ENCODE measurements around the gene CARD19. TPM values are rescaled to one million over a fixed set of nuclear protein-coding genes. Genes with fewer than 3 reads are reported as not detected.

The CARD19 gene
- polyA plus RNA-seq, 10 donors: 22.9 to 38.0 (median 28.0) TPM

GRCh38 chr9:93061260-93061751 is 34.7 kb upstream of the CARD19 start:
- no peak for DNase-seq

- peak in 1 of 3 donors; percentile 54 for DNase-seq
These were observed 33.9 kb upstream of the CARD19 start for GRCh38 chr9:93061791-93062763.

DNA sequence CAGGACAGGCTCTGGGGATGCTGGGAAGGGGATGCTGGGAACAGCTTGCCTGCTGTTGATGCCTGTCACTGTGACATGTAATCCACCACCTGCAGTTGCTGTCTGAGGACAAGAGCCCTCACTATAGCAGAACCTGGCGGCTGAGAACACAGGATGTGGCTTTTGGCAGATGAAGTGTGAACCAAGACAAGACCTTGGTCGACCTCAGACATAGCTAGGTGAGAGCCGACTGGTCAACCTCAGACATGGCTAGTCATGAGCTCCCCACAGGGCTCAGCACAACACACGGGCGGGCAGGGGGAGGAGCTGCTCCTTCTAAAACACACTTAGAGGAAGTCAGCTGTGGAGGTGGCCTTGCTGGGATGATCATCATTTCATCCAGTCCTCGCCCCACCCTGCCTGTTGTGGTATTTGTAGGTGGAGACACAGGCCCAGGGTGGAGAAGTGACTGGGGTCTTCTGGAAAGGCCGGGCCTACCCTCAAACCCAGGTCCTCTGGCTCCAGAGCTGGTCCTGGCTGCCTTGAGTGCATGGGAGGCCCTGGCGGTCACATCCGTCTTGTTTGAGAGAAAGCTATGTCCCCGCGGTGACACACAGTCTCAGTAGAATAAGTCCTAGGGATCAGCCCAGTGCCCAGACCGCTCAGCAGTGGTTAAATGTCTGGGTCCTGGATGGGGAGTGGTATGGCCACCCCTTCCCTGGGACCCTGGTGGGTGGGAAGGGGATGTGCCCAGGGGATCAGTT is 31.5 kb upstream of the CARD19 start:
- peak in 1 of 3 donors; percentile 22 for DNase-seq

DNA sequence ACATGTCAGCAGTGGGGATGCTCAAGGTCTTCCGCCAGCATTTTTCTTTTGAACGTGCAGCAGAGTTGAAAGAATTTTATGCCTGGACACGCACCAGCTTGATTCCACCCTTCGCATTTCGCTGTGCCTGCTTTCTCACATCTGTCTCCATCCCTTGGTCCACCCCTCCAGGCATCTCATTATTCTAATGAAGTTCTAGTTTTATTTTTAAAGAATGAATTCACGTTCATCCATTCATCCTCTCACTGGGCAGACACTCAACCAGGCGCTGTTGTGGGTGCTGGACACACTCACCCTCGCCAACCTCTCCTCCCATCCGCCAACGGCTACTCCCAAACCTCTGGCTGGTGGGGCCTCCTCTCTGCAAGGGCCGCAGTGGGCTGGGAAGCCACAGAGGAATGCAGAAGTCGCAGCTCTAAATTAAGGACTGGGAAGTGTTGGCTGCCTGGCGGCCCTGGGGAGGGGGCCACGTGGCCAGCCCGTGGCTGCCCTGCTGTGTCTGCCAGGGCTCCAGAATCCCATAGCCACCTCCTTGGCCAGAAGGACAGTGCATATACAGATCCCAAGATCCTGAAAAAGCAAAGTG is 30.8 kb upstream of the CARD19 start:
- peak in 1 of 3 donors; percentile 28 for DNase-seq

DNA sequence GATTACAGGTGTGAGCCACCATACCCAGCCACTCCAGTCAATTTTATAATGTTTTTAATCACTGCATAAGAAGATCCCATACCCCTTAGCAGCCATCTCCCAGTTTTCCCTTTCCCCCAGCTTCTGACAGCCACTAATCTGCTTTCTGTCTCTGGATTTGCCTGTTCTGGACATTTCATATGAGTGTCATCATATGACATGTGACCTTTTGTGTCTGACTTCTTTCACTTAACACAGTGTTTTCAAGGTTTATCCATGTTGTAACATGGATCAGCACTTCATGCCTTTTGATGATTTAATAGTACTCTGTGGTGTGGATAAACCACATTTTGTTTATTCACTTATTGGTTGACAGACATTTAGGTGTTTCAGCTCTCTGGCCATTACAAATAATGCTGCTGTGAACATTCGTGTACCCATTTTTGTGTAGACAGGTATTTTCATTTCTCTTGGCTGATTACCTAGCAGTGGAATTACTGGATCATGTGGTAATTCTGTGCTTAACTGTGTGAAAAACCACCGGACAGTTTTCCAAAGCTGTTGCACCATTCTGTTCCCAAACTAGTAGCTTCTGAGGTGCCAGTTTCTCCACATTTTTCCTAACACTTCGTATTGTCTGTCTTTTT is 28.9 kb upstream of the CARD19 start:
- DNase-seq: no peak

- DNase-seq: no peak
These were observed 27.1 kb upstream of the CARD19 start for GRCh38 chr9:93068956-93069355.

DNA sequence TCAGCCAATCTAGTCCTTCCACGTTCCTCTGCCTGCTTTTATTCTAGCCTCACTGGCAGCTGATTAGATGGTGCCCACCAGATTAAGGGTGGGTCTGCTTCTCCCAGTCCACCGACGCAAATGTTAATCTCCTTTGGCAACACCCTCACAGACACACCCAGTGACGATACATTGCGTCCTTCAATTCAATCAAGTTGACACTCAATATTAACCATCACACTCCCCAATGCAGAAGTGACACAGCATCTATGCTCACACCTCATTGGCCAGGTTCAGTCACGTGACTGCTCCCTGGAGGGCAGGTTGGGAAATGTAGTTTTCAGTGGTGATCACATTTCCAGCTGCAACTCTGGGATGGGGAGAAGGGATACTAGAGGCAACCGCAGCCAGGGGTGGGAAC is 24.6 kb upstream of the CARD19 start:
- peak in 1 of 3 donors; percentile 37 for DNase-seq

- DNase-seq: peak in 1 of 3 donors; percentile 63
These were observed 23.6 kb upstream of the CARD19 start for GRCh38 chr9:93072383-93072795.

DNA sequence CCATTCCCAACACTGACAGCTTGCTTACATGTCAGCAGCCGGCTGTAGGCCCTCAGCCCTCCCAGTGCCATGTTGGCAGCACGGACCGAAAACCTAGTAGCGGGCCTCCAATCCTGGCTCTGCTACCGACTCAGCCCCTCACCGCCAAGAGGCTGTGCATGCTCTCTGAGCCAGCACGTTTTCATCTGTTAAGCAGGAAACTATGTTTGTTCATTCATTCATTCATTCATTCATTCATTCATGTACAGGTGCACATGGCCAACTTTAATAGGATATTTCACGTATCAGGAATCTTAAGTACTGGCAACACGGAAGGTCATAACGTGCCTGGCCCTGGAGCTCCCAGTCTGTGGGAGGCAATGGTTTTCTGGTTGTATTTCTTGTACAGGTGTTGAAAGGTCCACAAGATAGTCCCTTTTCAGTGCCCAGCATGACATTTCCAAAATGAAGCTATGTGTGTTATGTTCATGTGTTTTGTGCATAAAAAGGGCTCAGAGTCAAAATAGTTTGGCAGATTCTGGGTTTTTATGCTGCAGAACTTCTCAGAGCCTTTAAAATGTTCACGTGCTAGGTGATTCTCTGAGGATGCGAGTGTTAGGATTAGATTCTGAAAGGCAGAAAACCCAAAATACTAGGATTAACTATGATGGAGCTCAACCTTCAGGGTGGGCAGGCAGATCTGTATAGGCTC is 19.8 kb upstream of the CARD19 start:
- DNase-seq: no peak

DNA sequence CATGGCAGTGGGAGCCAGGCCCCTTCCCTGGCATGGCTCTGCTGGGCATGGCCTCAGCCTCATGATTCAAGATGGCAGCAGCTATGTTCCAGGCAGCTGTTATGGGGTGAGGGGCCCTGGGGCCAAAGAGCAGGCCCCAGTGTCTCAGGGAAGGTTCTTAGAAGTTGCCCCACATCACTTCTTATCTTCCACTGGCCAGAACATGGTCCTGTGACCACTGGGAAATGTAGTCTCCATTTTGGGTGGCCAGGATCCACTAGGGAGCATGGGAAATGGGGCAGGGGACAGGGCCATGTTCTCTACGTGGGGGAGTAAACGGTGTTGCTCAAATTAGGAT is 19.3 kb upstream of the CARD19 start:
- DNase-seq: no peak

GRCh38 chr9:93077367-93077766 is 18.6 kb upstream of the CARD19 start:
- no peak for DNase-seq

DNA sequence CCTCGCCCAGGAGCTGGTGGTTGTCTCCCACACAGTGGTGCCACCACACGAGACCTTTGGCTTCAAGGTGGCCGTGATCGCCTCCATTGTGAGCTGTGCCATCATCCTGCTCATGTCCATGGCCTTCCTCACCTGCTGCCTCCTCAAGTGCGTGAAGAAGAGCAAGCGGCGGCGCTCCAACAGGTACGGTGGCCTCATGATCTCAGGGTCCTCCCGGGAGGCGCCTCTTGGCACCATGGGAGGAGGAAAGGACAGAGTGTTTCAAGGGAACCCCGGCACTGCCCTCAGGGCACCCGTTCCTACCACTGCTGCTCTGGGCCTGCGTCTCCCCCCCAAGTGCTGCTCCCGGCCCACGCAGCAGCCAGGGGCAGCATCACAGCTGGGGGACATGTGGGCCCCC is 18.2 kb upstream of the CARD19 start:
- DNase-seq: no peak

DNA sequence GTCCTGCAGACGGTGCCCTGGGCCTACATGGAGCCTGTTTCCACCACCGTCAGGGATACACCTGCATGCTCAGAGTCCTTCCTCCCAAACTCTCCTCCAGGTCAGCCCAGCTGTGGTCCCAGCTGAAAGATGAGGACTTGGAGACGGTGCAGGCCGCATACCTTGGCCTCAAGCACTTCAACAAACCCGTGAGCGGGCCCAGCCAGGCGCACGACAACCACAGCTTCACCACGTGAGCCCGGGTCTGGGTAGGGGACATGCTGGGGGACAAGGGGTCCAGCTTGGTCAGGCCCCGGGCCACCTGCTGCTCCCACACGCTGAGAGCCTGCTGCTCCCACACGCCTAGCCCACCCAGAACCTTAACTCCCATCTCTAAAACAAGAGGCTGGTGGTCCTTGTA is 16.6 kb upstream of the CARD19 start:
- DNase-seq: no peak

DNA sequence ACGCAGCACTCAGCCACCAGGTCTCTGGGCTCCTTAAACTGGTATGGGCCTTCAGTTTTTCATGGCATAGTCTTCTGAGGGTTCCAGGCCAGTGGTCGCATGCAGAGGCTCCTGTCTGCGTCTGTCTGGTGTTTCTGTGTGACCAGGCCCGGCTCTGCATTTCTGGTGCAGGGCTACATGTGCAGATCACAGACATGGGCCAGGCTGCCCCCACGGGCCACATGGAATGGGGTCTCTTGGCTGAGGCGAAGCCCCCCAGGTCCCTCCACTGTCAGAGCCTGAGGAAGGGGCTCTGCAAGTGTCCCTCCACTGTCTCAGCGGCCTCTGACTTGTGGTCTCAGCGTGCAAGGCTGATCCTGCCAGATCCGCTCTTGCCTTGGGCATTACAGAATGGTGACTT is 15.6 kb upstream of the CARD19 start:
- no peak for DNase-seq

- DNase-seq: no peak
These were observed 14.9 kb upstream of the CARD19 start for GRCh38 chr9:93081081-93081529.

GRCh38 chr9:93081931-93082330 is 14.1 kb upstream of the CARD19 start:
- no peak for DNase-seq

GRCh38 chr9:93082841-93083411 is 13.1 kb upstream of the CARD19 start:
- peak in 1 of 3 donors; percentile 49 for DNase-seq

- DNase-seq: no peak
These were observed 12.2 kb upstream of the CARD19 start for GRCh38 chr9:93083592-93084470.

GRCh38 chr9:93084471-93084881 is 11.5 kb upstream of the CARD19 start:
- DNase-seq: no peak

DNA sequence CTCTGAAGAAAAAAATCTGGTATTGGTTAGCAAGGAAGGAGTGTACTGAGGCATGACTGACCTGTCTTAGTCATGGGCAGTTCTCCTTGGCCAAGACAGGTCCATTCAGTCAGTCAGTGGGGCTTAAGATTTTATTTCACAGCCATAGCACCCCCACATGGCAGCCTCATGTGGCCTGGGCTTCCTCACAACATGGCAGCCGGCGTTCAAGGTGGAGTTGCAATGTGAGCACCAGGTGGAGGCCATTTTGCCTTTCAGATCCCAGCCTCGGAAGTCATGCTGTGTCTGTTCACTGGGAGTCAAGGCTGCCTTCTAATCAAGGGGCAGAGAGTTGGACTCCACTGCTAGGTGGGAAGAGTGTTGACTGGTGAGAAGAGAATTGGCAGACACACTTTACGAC is 10.3 kb upstream of the CARD19 start:
- DNase-seq: no peak
